GM21367 (cell line): ENCODE data around the gene DUSP22.
"Not testable (repeated sequence)": the region's sequence is repeated elsewhere in the genome, so short reads cannot be mapped to it uniquely, and the experiment has no call there.

ENCODE experiments used
- ATAC-seq: cut with Tn5 transposase; IDR thresholded peaks from one replicate; pipeline ENCODE4 v1.9.1; 2021; ENCODE audit not compliant: unreplicated experiment

Gene DUSP22

GRCh38 chr6:279341-280029 lies 12.8 kb upstream of the DUSP22 start:
- no peak for ATAC-seq

DNA sequence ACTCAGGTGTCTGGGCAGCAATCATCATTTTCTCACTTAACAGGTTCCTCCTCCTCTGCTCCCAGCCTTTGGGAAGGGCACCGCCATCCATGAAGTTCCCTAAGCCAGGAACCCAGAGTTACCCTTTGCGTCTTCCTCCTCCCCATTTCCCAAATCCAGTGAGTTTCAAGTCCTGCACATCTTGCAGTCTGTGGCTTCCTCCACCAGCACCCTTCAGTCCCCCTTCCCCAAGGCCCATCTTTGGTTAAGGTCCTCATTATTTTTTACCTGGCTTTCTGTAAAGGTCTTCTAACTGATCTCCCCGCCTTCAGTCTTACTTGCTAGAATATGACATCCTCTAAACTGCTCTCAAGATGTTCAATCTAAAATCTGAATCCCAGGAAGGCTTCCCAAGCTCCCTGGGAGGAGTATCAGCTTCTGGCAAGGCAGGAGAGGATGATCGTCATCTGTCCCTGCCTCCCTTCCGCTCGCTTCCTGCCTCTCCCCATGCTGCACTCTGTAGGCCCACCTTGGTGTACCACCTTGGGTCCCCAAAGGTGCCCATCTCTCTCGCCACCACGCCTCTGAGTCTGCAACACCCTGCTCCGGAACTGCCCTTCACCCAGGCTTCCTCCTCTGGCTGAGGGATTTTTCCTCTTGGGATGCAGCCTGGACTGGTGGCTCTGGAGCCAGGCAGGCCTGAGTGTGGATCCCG lies 11.4 kb upstream of the DUSP22 start:
- ATAC-seq = no peak

GRCh38 chr6:281469-282103 lies 10.7 kb upstream of the DUSP22 start:
- no peak for ATAC-seq

DNA sequence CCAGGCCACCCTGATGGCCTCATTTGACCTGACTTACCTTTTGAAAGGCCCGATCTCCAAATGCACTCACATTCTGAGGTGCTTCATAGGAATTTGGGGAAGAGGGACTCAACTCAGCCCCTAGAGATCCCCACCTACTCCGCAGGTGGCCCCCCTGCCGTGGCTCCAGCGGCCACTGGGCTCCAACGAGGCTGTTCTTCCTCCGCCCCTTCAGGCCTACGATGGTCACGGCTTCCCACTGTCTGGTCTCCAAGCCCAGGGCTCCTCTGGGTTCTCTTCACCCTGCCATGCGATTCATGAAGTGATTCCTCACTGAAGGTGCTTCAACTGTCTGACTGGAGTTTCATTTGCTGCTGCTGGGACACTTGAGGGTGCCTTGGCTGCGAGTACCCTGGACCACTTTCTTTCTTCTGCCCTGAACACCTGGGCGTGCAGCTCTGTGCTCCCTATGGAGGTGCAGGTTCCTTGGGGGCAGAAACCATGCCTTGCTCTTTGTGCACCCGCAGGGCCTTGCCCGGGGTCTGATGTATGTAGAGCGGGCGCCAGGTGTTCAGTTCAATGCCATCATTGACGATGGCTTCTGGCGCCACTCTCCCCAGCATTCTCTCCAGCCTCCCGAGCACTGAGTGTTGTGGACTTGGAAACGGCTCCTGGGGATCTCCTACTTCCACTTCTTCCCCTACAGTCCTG lies 10.0 kb upstream of the DUSP22 start:
- ATAC-seq = no peak

- no peak for ATAC-seq
These were observed 9.3 kb upstream of the DUSP22 start for GRCh38 chr6:282867-283416.

GRCh38 chr6:284486-284885 lies 7.8 kb upstream of the DUSP22 start:
- no peak for ATAC-seq

- ATAC-seq = no peak
These were observed 7.1 kb upstream of the DUSP22 start for GRCh38 chr6:285030-285771.

- ATAC-seq = not testable (repeated sequence)
These were observed 6.4 kb upstream of the DUSP22 start for GRCh38 chr6:285902-286301.

- ATAC-seq = no peak
These were observed 5.4 kb upstream of the DUSP22 start for GRCh38 chr6:286681-287488.

GRCh38 chr6:287489-287860 lies 4.8 kb upstream of the DUSP22 start:
- no peak for ATAC-seq

DNA sequence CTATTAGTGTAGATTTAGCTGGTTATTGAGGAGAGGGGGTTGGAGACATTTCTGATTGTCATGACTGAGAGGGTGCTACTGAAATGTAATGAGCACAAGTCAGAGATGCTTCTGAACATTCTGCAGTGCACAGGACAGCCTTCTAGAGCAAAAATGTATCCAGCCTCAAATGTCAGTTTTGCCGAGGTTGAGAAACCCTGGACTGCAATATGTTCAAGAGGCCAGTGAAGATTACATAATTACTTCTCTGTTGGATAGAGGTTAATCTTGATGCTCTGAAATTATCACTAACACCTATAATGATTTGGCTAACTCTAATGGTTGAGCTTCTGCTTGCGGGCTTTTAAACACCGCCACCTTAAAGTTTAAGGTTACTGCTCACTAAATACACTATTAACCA lies 3.4 kb upstream of the DUSP22 start:
- ATAC-seq = no peak

DNA sequence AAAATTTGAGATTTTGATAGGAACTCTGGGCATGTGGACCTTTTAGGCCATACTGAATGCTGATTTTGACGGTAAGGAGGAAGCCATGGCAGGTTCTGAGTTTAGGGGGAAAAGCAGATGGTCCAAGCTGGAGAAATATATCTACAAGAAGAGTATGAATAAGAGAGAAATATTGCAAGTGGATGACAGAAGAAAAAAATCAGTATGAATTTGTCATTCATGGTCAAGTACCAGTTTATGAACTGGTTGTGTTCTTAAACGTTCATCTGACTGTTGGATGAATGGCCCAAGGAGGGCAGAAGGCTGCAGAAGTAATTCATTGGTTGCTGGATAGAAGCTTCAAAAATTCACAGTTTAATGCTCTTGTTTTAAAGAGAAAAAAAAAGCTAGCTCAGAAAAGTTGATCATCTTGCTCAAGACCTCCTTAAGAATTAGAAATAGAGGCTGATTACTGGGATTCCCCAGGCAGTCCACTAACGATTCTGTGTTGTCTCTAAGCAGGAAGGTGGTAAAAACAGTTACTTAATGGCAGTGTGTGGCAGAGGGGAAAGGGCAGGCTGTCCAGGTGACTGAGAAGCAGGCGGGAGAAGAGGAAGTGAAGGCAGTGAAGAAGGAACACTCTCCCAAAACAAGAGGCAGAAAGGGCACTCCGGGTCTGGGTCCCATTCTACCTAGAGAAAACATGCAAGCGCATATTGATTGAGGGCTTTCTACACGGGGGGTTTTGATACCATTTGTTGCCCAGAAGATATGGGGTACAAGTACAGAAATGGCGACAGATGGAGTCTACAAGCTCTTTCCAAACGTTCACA lies 2.0 kb upstream of the DUSP22 start:
- ATAC-seq = no peak

DNA sequence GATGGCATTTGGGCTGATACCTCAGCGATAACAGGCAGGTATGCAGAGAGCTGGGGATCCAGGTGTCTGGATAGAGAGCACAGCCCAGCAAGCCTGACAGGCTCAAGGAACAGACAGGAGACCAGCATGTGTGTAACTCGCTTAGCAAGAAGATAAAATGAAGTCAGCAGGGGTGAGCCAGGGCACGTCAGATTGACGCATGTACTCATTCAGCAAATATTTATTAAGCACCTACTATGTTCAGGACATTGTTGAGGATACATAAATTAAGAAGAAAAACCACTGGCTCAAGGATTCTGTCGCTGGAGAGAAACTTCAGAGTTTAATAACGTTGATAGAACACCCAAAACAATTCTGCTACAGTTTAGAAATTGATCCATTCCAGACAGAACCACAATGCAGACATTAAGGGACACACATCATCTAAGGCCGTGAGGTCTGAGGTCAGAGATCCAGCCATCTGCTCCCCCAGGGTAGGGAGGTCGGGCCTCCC lies 1.0 kb upstream of the DUSP22 start:
- no peak for ATAC-seq

- ATAC-seq = peak; percentile 27
These were observed 362 bp downstream of the DUSP22 start for GRCh38 chr6:292506-293192.

DNA sequence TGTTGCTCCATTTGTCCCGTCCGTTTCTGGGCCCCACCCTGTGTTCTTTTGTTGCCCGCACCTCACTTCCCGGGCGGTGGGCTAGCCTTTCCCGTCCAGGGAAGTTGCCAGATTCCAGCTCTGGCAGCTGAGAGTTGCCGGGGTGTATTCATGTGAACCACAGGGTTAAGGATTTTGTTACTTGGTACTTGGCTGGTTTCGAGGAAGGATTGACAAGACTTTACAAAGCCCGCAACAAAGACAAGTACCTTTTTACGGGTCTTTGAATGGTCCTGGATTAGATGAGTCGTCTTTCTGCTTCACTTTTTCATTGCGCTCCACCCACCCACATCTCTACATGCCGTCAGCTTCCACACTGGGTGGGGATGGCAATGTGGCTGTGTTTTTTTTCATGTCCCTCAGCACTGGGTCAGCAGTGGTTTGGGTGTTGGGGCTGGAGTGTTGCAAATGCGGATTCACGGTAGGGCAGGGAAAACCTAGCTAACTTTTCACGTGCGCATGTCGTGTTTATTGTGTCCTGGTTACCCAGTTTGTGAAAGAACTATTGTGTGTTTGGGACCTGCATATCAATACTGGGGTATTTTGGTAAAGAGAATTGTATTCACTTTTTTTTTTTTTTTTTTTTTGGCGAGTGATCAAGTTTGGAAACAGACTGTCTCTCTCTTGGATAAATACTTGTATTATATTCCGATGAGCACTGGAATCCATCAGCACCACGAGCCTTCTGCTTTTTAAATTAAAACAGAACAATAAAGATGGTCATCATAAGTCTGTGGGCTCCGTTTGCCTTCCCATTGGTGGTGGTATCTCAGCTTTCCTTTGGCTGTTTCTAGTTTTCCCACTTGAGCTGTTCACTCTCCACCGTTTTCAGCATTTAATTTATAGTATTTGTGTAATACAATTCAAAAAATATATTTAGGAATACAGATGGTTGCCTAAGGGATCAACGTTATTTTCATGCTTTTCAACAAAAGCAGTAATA lies 1.2 kb downstream of the DUSP22 start:
- ATAC-seq = no peak

DNA sequence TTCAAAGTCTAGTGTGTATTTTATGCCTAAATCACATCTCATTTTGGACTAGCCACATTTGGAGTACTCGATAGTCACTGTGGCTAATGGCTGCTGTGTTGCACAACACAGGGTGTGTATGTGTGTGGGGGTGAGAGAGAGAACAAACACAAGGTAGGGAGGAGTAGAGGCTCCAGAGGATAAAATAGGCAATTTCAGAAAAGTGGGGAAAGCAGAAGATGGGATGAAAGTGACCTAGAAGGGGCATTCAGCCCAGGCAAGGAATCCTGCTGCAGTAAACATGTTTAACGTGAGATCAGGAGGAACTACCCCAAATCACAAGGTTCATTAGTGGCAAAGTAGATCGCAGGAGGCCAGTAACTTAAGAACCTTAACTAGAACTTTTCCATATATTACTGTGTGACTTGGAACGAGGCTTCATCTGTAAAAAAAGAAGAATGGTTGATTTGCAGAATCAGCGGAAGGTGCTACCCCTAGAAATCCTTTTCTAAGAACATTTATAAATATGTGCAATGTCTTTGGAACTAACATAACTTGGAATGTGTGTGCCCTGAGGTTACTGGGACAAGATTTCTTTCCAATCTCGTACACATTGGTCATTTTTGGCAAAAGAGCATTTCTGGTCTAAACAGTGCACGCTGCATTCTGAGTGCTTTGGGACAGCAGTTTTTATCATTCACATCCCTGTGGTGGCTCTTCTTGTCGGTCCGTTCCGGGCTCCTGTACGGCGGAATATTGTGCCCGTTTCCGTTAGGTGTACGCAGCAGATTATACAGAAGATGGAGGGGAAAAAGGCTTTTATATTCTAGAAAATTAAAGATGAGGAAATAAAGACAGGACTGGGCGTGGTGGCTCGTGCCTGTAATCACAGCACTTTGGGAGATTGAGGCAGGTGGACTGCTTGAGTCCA lies 2.6 kb downstream of the DUSP22 start:
- no peak for ATAC-seq
